Ramos (cell line): ENCODE data around the gene TESK2.

ENCODE experiments used
- in situ Hi-C: fragments of 300-500 bp; cut with MboI; formaldehyde crosslinking; loops from one replicate; pipeline ENCODE4 v1.14.3; 2022; ENCODE audit warnings: low sequenced_read_pairs; ENCODE audit not compliant: unreplicated experiment

The TESK2 gene

GRCh38 chr1:45490626-45491486 lies at the start of gene TESK2:
TSS of gene TESK2 (minus strand) at chr1:45491163. CDS start at chr1:45457785, 33,378 bp downstream.
- in situ Hi-C loops, result loop anchor here (5.0 to 10.0 kb wide), 3 partner anchors 144 to 776 kb away; partner anchors contain the start of genes HECTD3 and UROD

- in situ Hi-C loops, result no loop called here
Observed at GRCh38 chr1:45536886-45537285, 45.9 kb upstream of the TESK2 start.

GRCh38 chr1:45535988-45536766 lies 45.2 kb upstream of the TESK2 start:
- in situ Hi-C loops, result no loop called here

GRCh38 chr1:45531873-45532272 lies 40.9 kb upstream of the TESK2 start:
- in situ Hi-C loops, result no loop called here

- in situ Hi-C loops, result no loop called here
Observed at GRCh38 chr1:45530632-45531135, 39.7 kb upstream of the TESK2 start.

- in situ Hi-C loops, result no loop called here
Observed at GRCh38 chr1:45526135-45526644, 35.2 kb upstream of the TESK2 start.

GRCh38 chr1:45523975-45524374 lies 33.0 kb upstream of the TESK2 start:
- in situ Hi-C loops, result loop anchor here (25.0 kb wide), 1 partner anchor 712 kb away; the partner anchor contains the start of genes BTBD19, DYNLT4 and PLK3

- in situ Hi-C loops, result loop anchor here (25.0 kb wide), 1 partner anchor 711 kb away; the partner anchor contains the start of genes BTBD19, DYNLT4 and PLK3
Observed at GRCh38 chr1:45523516-45523915, 32.6 kb upstream of the TESK2 start.

- in situ Hi-C loops, result loop anchor here (25.0 kb wide), 1 partner anchor 710 kb away; the partner anchor contains the start of genes BTBD19, DYNLT4 and PLK3
Observed at GRCh38 chr1:45522324-45523104, 31.6 kb upstream of the TESK2 start.

- in situ Hi-C loops, result loop anchor here (25.0 kb wide), 1 partner anchor 709 kb away; the partner anchor contains the start of genes BTBD19, DYNLT4 and PLK3
Observed at GRCh38 chr1:45521413-45522323, 30.7 kb upstream of the TESK2 start, which contains the start of gene PRDX1. TSS of gene PRDX1 (minus strand) at chr1:45521884. CDS start at chr1:45519043, 2,841 bp downstream.

GRCh38 chr1:45519774-45520173 lies 28.8 kb upstream of the TESK2 start:
- in situ Hi-C loops, result loop anchor here (25.0 kb wide), 1 partner anchor 707 kb away; the partner anchor contains the start of genes BTBD19, DYNLT4 and PLK3

- in situ Hi-C loops, result loop anchor here (25.0 kb wide), 1 partner anchor 707 kb away; the partner anchor contains the start of genes BTBD19, DYNLT4 and PLK3
Observed at GRCh38 chr1:45518910-45519309, 27.9 kb upstream of the TESK2 start.

- in situ Hi-C loops, result loop anchor here (25.0 kb wide), 1 partner anchor 706 kb away; the partner anchor contains the start of genes BTBD19, DYNLT4 and PLK3
Observed at GRCh38 chr1:45518366-45518765, 27.4 kb upstream of the TESK2 start.

GRCh38 chr1:45516465-45516864 lies 25.5 kb upstream of the TESK2 start:
- in situ Hi-C loops, result loop anchor here (25.0 kb wide), 1 partner anchor 704 kb away; the partner anchor contains the start of genes BTBD19, DYNLT4 and PLK3

GRCh38 chr1:45516036-45516435 lies 25.1 kb upstream of the TESK2 start:
- in situ Hi-C loops, result loop anchor here (25.0 kb wide), 1 partner anchor 704 kb away; the partner anchor contains the start of genes BTBD19, DYNLT4 and PLK3

- in situ Hi-C loops, result loop anchor here (25.0 kb wide), 1 partner anchor 701 kb away; the partner anchor contains the start of genes BTBD19, DYNLT4 and PLK3
Observed at GRCh38 chr1:45513532-45514260, 22.7 kb upstream of the TESK2 start.

GRCh38 chr1:45512641-45513054 lies 21.7 kb upstream of the TESK2 start:
- in situ Hi-C loops, result loop anchor here (25.0 kb wide), 1 partner anchor 700 kb away; the partner anchor contains the start of genes BTBD19, DYNLT4 and PLK3
